Activated T-cell treated with anti-CD3 and anti-CD28 coated beads for 48 hours (primary cell): ENCODE results near the gene PEX5.
A peak's percentile ranks its signal among the peaks of the same experiment; 100 is the strongest.
"Not testable (repeated sequence)": the region's sequence is repeated elsewhere in the genome, so short reads cannot be mapped to it uniquely, and the experiment has no call there.

Experiments
- DNase-seq: peaks from one replicate; pipeline ENCODE4 v3.0.0-alpha.2; 2020; ENCODE audit warnings: low read depth

Gene PEX5

GRCh38 chr12:7160183-7160582 is 29.3 kb upstream of the PEX5 start:
- no peak for DNase-seq

- no peak for DNase-seq
Measured at GRCh38 chr12:7161327-7161726, 28.2 kb upstream of the PEX5 start.

- no peak for DNase-seq
Measured at GRCh38 chr12:7161811-7162210, 27.7 kb upstream of the PEX5 start.

GRCh38 chr12:7162691-7163114 is 26.8 kb upstream of the PEX5 start:
- DNase-seq: peak; percentile 27

GRCh38 chr12:7169951-7170350 is 19.5 kb upstream of the PEX5 start:
- no peak for DNase-seq

GRCh38 chr12:7171854-7172253 is 17.6 kb upstream of the PEX5 start:
- DNase-seq: no peak

GRCh38 chr12:7175493-7175892 is 14.0 kb upstream of the PEX5 start:
- DNase-seq: no peak

- no peak for DNase-seq
Measured at GRCh38 chr12:7176595-7176994, 12.9 kb upstream of the PEX5 start.

- no peak for DNase-seq
Measured at GRCh38 chr12:7178481-7178880, 11.0 kb upstream of the PEX5 start.

GRCh38 chr12:7180685-7181084 is 8.8 kb upstream of the PEX5 start:
- no peak for DNase-seq

- not testable (repeated sequence) for DNase-seq
Measured at GRCh38 chr12:7186058-7186457, 3.4 kb upstream of the PEX5 start.

GRCh38 chr12:7188562-7189397 is 706 bp upstream of the PEX5 start:
- DNase-seq: peak; percentile 65

- DNase-seq: no peak
Measured at GRCh38 chr12:7190268-7191055, 976 bp downstream of the PEX5 start.

GRCh38 chr12:7193674-7194073 is 4.2 kb downstream of the PEX5 start:
- no peak for DNase-seq

GRCh38 chr12:7197841-7198240 is 8.4 kb downstream of the PEX5 start:
- no peak for DNase-seq

- DNase-seq: no peak
Measured at GRCh38 chr12:7203109-7203508, 13.6 kb downstream of the PEX5 start.

GRCh38 chr12:7205091-7205490 is 15.6 kb downstream of the PEX5 start:
- no peak for DNase-seq

- no peak for DNase-seq
Measured at GRCh38 chr12:7206691-7207090, 17.2 kb downstream of the PEX5 start.

GRCh38 chr12:7207866-7208625 is 18.6 kb downstream of the PEX5 start:
- no peak for DNase-seq

GRCh38 chr12:7209958-7210357 is 20.5 kb downstream of the PEX5 start:
- no peak for DNase-seq

- no peak for DNase-seq
Measured at GRCh38 chr12:7210642-7211151, 21.2 kb downstream of the PEX5 start.

- DNase-seq: no peak
Measured at GRCh38 chr12:7212678-7213077, 23.2 kb downstream of the PEX5 start.
